BLaER1 (cell line): Measurements from ENCODE around the gene VPS16.
"Not testable (repeated sequence)": the region's sequence is repeated elsewhere in the genome, so short reads cannot be mapped to it uniquely, and the experiment has no call there.

Experiments
- H3K27ac ChIP-seq: shearing (Covaris generic); formaldehyde crosslinking; 2 replicates; pipeline ENCODE4 v1.8.1; 2022
- H3K27me3 ChIP-seq: shearing (Covaris generic); formaldehyde crosslinking; 2 replicates; pipeline ENCODE4 v1.8.1; 2022
- H3K36me3 ChIP-seq: shearing (Covaris generic); formaldehyde crosslinking; 2 replicates; pipeline ENCODE4 v1.8.1; 2022
- H3K4me1 ChIP-seq: shearing (Covaris generic); formaldehyde crosslinking; 2 replicates; pipeline ENCODE4 v1.8.1; 2022
- H3K4me2 ChIP-seq: shearing (Covaris generic); formaldehyde crosslinking; 2 replicates; pipeline ENCODE4 v1.8.1; 2022
- H3K4me3 ChIP-seq: shearing (Covaris generic); formaldehyde crosslinking; 2 replicates; pipeline ENCODE4 v1.8.1; 2022
- H3K9ac ChIP-seq: shearing (Covaris generic); formaldehyde crosslinking; 2 replicates; pipeline ENCODE4 v1.8.1; 2022
- H3K9me3 ChIP-seq: shearing (Covaris generic); formaldehyde crosslinking; 2 replicates; pipeline ENCODE4 v1.8.1; 2022
- H4K20me1 ChIP-seq: shearing (Covaris generic); formaldehyde crosslinking; 2 replicates; pipeline ENCODE4 v1.8.1; 2022
- Cebpa-rat ChIP-seq: shearing (Covaris generic); IDR thresholded peaks from 2 replicates; pipeline ENCODE4 v1.8.1; 2022

The VPS16 gene

GRCh38 chr20:2890742-2891141, 50.2 kb downstream of the VPS16 start:
- H3K4me1 ChIP-seq = peaks cover 24% of the 10 kb centered on the region
- H3K4me2 ChIP-seq = no peak overlapping the region
- H4K20me1 ChIP-seq = peaks cover 60% of the 10 kb centered on the region
- H3K36me3 ChIP-seq = peaks cover 51% of the 10 kb centered on the region
- peaks cover 38% of the 10 kb centered on the region for H3K9me3 ChIP-seq
- no peak for TF ChIP-seq Cebpa-rat
- no peaks in the 10 kb centered on the region for H3K27me3 ChIP-seq
- no peak overlapping the region for H3K4me3 ChIP-seq
- H3K9ac ChIP-seq = no peak overlapping the region; the same call in 1 of the 2 replicates
- H3K27ac ChIP-seq = no peak overlapping the region

DNA sequence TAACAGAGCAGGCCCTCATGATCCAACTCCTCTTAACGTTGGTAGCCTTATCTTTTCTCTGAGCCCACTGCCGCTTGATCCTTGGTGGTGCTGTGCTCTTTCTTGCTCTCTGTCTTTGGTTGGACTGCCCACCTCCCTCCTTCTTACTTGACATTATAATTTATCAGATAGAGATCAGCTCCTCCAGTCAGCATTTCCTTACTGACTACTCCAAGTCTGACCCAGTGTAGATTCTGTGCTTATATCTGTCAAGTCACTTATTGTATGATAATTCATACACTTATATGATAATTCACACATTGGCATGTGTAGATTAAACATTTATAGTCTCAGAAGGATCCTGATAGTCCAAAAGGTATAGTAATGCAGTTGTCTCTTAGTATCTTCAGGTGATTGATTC, 50.8 kb downstream of the VPS16 start:
- Histone ChIP-seq H3K4me3 (no peak overlapping the region), H3K4me1 (peaks cover 24% of the 10 kb centered on the region), H3K9ac (no peak overlapping the region), H3K9me3 (peaks cover 44% of the 10 kb centered on the region), H3K27me3 (no peaks in the 10 kb centered on the region), H4K20me1 (peaks cover 55% of the 10 kb centered on the region), H3K27ac (no peak overlapping the region), H3K4me2 (no peak overlapping the region), H3K36me3 (peaks cover 56% of the 10 kb centered on the region)
- no peak for TF ChIP-seq Cebpa-rat

- H3K4me1 ChIP-seq = peaks cover 24% of the 10 kb centered on the region
- no peak for TF ChIP-seq Cebpa-rat
- no peak overlapping the region for H3K27ac ChIP-seq
- peaks cover 54% of the 10 kb centered on the region for H3K9me3 ChIP-seq
- H3K36me3 ChIP-seq = peaks cover 59% of the 10 kb centered on the region
- no peak overlapping the region for H3K9ac ChIP-seq
- no peak overlapping the region for H3K4me3 ChIP-seq
- no peak overlapping the region for H3K4me2 ChIP-seq
- peaks cover 45% of the 10 kb centered on the region for H4K20me1 ChIP-seq
- no peaks in the 10 kb centered on the region for H3K27me3 ChIP-seq
Measured at GRCh38 chr20:2892376-2892775, 51.8 kb downstream of the VPS16 start.

GRCh38 chr20:2894221-2894620, 53.7 kb downstream of the VPS16 start:
- H3K36me3 ChIP-seq = peaks cover 59% of the 10 kb centered on the region
- H3K27ac ChIP-seq = no peak overlapping the region
- no peaks in the 10 kb centered on the region for H3K27me3 ChIP-seq
- H3K9me3 ChIP-seq = peaks cover 61% of the 10 kb centered on the region
- H4K20me1 ChIP-seq = peaks cover 27% of the 10 kb centered on the region
- no peak overlapping the region for H3K9ac ChIP-seq
- no peak overlapping the region for H3K4me3 ChIP-seq
- H3K4me1 ChIP-seq = peaks cover 26% of the 10 kb centered on the region
- TF ChIP-seq Cebpa-rat = no peak
- H3K4me2 ChIP-seq = no peak overlapping the region

- H3K4me2 ChIP-seq, H3K9ac ChIP-seq, H3K27me3 ChIP-seq, H3K27ac ChIP-seq: not testable (repeated sequence)
- Histone ChIP-seq H4K20me1 (peaks cover 17% of the 10 kb centered on the region), H3K36me3 (peaks cover 52% of the 10 kb centered on the region), H3K9me3 (peaks cover 61% of the 10 kb centered on the region), H3K4me1 (peaks cover 28% of the 10 kb centered on the region), H3K4me3 (peak overlapping the region; percentile 25; the same call in 1 of the 2 replicates)
Measured at GRCh38 chr20:2895154-2895553, 54.6 kb downstream of the VPS16 start.

GRCh38 chr20:2899243-2899642, 58.7 kb downstream of the VPS16 start:
- peaks cover 46% of the 10 kb centered on the region for H3K4me1 ChIP-seq
- no peak for TF ChIP-seq Cebpa-rat
- H3K27me3 ChIP-seq = no peaks in the 10 kb centered on the region
- peaks cover 37% of the 10 kb centered on the region for H3K36me3 ChIP-seq
- no peak overlapping the region for H3K9ac ChIP-seq
- no peak overlapping the region for H3K4me3 ChIP-seq
- no peaks in the 10 kb centered on the region for H4K20me1 ChIP-seq
- H3K4me2 ChIP-seq = peak overlapping the region; percentile 67
- H3K27ac ChIP-seq = peak overlapping the region; percentile 84
- H3K9me3 ChIP-seq = peaks cover 48% of the 10 kb centered on the region

GRCh38 chr20:2900845-2901592, 60.5 kb downstream of the VPS16 start:
- Histone ChIP-seq H3K4me1 (peaks cover 46% of the 10 kb centered on the region), H3K9ac (peak overlapping the region; percentile 73), H3K27me3 (no peaks in the 10 kb centered on the region), H4K20me1 (no peaks in the 10 kb centered on the region), H3K36me3 (peaks cover 29% of the 10 kb centered on the region; the same call in 1 of the 2 replicates), H3K9me3 (peaks cover 44% of the 10 kb centered on the region), H3K4me3 (peak overlapping the region; percentile 47), H3K4me2 (peak overlapping the region; percentile 67), H3K27ac (peak overlapping the region; percentile 84)
- TF ChIP-seq Cebpa-rat = no peak; the same call in 1 of the 2 replicates

DNA sequence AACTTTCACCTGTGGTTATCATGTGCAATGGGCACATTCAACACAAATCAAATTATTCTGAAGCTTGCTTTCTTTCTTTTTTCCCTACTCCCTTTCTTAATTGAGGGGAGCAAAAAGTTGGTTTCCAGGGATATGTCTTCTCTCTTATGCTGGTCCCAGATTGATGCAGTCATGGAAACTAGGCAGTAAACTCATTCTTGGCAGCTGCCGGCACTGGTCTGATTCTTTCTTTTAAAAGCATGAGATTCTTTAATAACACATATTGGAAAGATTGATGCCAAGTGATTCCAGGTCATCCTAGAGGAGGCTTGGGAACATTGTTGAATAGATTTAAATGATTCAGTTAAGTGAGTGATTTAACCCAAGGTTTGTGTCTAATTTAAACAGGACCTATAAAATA, 61.7 kb downstream of the VPS16 start:
- Histone ChIP-seq H3K4me1 (peaks cover 46% of the 10 kb centered on the region), H4K20me1 (no peaks in the 10 kb centered on the region), H3K27ac (peak overlapping the region; percentile 84), H3K9me3 (peaks cover 31% of the 10 kb centered on the region), H3K9ac (peak overlapping the region; percentile 48; the same call in 1 of the 2 replicates), H3K36me3 (peaks cover 23% of the 10 kb centered on the region; the same call in 1 of the 2 replicates), H3K4me3 (0 out of 2 replicates have a peak overlapping the region, but pooled peaks have one; percentile 47), H3K4me2 (peak overlapping the region; percentile 67), H3K27me3 (no peaks in the 10 kb centered on the region)
- TF ChIP-seq Cebpa-rat = no peak

- Histone ChIP-seq H4K20me1 (no peaks in the 10 kb centered on the region), H3K27me3 (no peaks in the 10 kb centered on the region), H3K9me3 (peaks cover 26% of the 10 kb centered on the region), H3K4me1 (peaks cover 46% of the 10 kb centered on the region), H3K4me3 (no peak overlapping the region), H3K4me2 (no peak overlapping the region), H3K36me3 (peaks cover 23% of the 10 kb centered on the region; the same call in 1 of the 2 replicates), H3K9ac (no peak overlapping the region), H3K27ac (no peak overlapping the region)
- no peak for TF ChIP-seq Cebpa-rat
Measured at GRCh38 chr20:2902818-2903217, 62.3 kb downstream of the VPS16 start.

DNA sequence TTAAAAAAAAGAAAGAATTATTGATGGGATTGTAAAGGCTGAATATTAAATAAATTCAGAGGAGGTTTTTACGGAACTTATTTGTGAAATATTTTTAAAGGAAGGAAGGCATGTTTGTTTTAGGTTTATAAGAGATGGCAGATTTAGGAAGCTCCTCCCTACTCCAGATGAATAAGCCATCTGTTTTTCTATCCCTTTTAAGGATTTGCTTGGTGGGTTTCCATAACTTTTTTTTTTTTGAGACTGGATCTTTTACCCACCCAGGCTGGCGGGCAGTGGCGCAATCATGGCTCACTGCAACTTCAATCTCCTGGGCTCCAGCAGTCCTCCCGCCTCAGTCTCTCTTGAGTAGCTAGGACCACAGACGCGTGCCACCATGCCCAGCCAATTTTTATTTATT, 63.1 kb downstream of the VPS16 start:
- peaks cover 41% of the 10 kb centered on the region for H3K4me1 ChIP-seq
- no peaks in the 10 kb centered on the region for H3K27me3 ChIP-seq
- peaks cover 23% of the 10 kb centered on the region for H3K9me3 ChIP-seq
- H4K20me1 ChIP-seq = no peaks in the 10 kb centered on the region
- no peak overlapping the region for H3K9ac ChIP-seq
- no peak overlapping the region for H3K4me3 ChIP-seq
- H3K36me3 ChIP-seq = peaks cover 23% of the 10 kb centered on the region; the same call in 1 of the 2 replicates
- H3K4me2 ChIP-seq = no peak overlapping the region
- H3K27ac ChIP-seq = no peak overlapping the region
- TF ChIP-seq Cebpa-rat = no peak
